WTC11 (cell line): ENCODE results near the gene NDRG4. TPM values are rescaled to one million over a fixed set of nuclear protein-coding genes. Genes with fewer than 3 reads are reported as not detected.

Experiments
- ATAC-seq: fragments of 200-7000 bp; cut with Tn5 transposase; 2 replicates; pipeline ENCODE4 v1.10.0; 2021; ENCODE audit warnings: mild to moderate bottlenecking, moderate library complexity
- CTCF ChIA-PET: fragments of 300-600 bp; sonication (Branson Sonifier 250); formaldehyde crosslinking; loops from one replicate; lab custom pipeline; 2021; ENCODE audit warnings: antibody characterized with exemption; lab: Charles Lee
- POLR2A ChIA-PET: fragments of 350-600 bp; sonication (Branson Sonifier 250); formaldehyde crosslinking; loops from one replicate; lab custom pipeline; 2021; ENCODE audit warnings: antibody characterized with exemption; lab: Charles Lee
- DNase-seq: peaks from one replicate; pipeline ENCODE4 v3.0.0; 2021; ENCODE audit warnings: low spot score
- H3K27ac Mint-ChIP-seq: 2 replicates; pipeline ENCODE4 v1.8.0; 2021; ENCODE audit warnings: mixed read lengths
- H3K27me3 Mint-ChIP-seq: 2 replicates; pipeline ENCODE4 v1.8.0; 2021; ENCODE audit warnings: low read depth, mild to moderate bottlenecking, moderate library complexity, mixed read lengths
- H3K36me3 Mint-ChIP-seq: 2 replicates; pipeline ENCODE4 v1.8.0; 2021; ENCODE audit warnings: mixed read lengths
- H3K4me1 Mint-ChIP-seq: 2 replicates; pipeline ENCODE4 v1.8.0; 2022; ENCODE audit warnings: mixed read lengths
- H3K4me3 Mint-ChIP-seq: 2 replicates; pipeline ENCODE4 v1.8.0; 2021; ENCODE audit warnings: mild to moderate bottlenecking, moderate library complexity, mixed read lengths
- H3K9me3 Mint-ChIP-seq: 2 replicates; pipeline ENCODE4 v1.8.0; 2021; ENCODE audit warnings: mixed read lengths
- AFF4 ChIP-seq: sonication (generic); formaldehyde crosslinking; IDR thresholded peaks from 2 replicates; pipeline ENCODE4 v1.8.1; 2023; ENCODE audit warnings: mild to moderate bottlenecking, missing genetic modification reagents, borderline replicate concordance
- ATF3 ChIP-seq: sonication (generic); formaldehyde crosslinking; conservative IDR thresholded peaks from 2 replicates; pipeline ENCODE4 v1.8.1; 2022; ENCODE audit warnings: mild to moderate bottlenecking, missing genetic modification reagents
- CBFB ChIP-seq: sonication (generic); formaldehyde crosslinking; IDR thresholded peaks from 2 replicates; pipeline ENCODE4 v1.8.1; 2022; ENCODE audit warnings: mild to moderate bottlenecking, low read depth, missing genetic modification reagents
- CTCF ChIP-seq: fragments of 200-600 bp; IDR thresholded peaks from 2 replicates; pipeline ENCODE4 v1.8.0; 2022; ENCODE audit warnings: antibody characterized with exemption
- E2F4 ChIP-seq: sonication (generic); formaldehyde crosslinking; IDR thresholded peaks from 2 replicates; pipeline ENCODE4 v1.8.1; 2022; ENCODE audit warnings: low read depth, mild to moderate bottlenecking, moderate library complexity, missing genetic modification reagents, borderline replicate concordance
- EMX1 ChIP-seq: fragments of 250-450 bp; sonication (Bioruptor Pico); IDR thresholded peaks from 2 replicates; pipeline ENCODE4 v1.8.0; 2021; ENCODE audit warnings: mild to moderate bottlenecking
- FOXJ3 ChIP-seq: sonication (generic); formaldehyde crosslinking; IDR thresholded peaks from 2 replicates; pipeline ENCODE4 v1.9.0; 2021; ENCODE audit warnings: missing genetic modification reagents, mild to moderate bottlenecking, borderline replicate concordance
- HMGXB4 ChIP-seq: sonication (generic); formaldehyde crosslinking; IDR thresholded peaks from 2 replicates; pipeline ENCODE4 v1.8.1; 2023; ENCODE audit warnings: mild to moderate bottlenecking, moderate library complexity, missing genetic modification reagents
- IRF2 ChIP-seq: sonication (generic); formaldehyde crosslinking; IDR thresholded peaks from 2 replicates; pipeline ENCODE4 v1.8.0; 2022; ENCODE audit warnings: low read depth, missing genetic modification reagents, borderline replicate concordance
- JUN ChIP-seq: sonication (generic); formaldehyde crosslinking; IDR thresholded peaks from 2 replicates; pipeline ENCODE4 v1.8.0; 2023; ENCODE audit warnings: mild to moderate bottlenecking, missing genetic modification reagents
- MXD4 ChIP-seq: fragments of 250-450 bp; sonication (Bioruptor Pico); IDR thresholded peaks from 2 replicates; pipeline ENCODE4 v1.8.0; 2021; ENCODE audit warnings: mild to moderate bottlenecking, moderate library complexity, borderline replicate concordance
- NFATC4 ChIP-seq: fragments of 250-450 bp; sonication (Bioruptor Pico); IDR thresholded peaks from 2 replicates; pipeline ENCODE4 v1.9.0; 2021; ENCODE audit warnings: mild to moderate bottlenecking
- NR2C2 ChIP-seq: sonication (generic); formaldehyde crosslinking; IDR thresholded peaks from 2 replicates; pipeline ENCODE4 v1.8.0; 2022; ENCODE audit warnings: mild to moderate bottlenecking, missing genetic modification reagents
- NR3C1 ChIP-seq: sonication (generic); formaldehyde crosslinking; conservative IDR thresholded peaks from 2 replicates; pipeline ENCODE4 v1.8.1; 2023; ENCODE audit warnings: low read depth, mild to moderate bottlenecking, missing genetic modification reagents
- PRDM15 ChIP-seq: sonication (generic); formaldehyde crosslinking; IDR thresholded peaks from 2 replicates; pipeline ENCODE4 v1.8.0; 2022; ENCODE audit warnings: missing genetic modification reagents
- PRRX2 ChIP-seq: fragments of 250-450 bp; sonication (Bioruptor Pico); IDR thresholded peaks from 2 replicates; pipeline ENCODE4 v1.8.0; 2021; ENCODE audit warnings: mild to moderate bottlenecking
- SP1 ChIP-seq: sonication (generic); formaldehyde crosslinking; conservative IDR thresholded peaks from 2 replicates; pipeline ENCODE4 v1.8.1; 2022; ENCODE audit warnings: missing genetic modification reagents
- TEAD4 ChIP-seq: sonication (generic); formaldehyde crosslinking; IDR thresholded peaks from 2 replicates; pipeline ENCODE4 v1.8.0; 2022; ENCODE audit warnings: mild to moderate bottlenecking, missing genetic modification reagents
- USF1 ChIP-seq: sonication (generic); formaldehyde crosslinking; IDR thresholded peaks from 2 replicates; pipeline ENCODE4 v1.8.0; 2022; ENCODE audit warnings: mild to moderate bottlenecking, missing genetic modification reagents
- ZNF121 ChIP-seq: sonication (generic); formaldehyde crosslinking; IDR thresholded peaks from 2 replicates; pipeline ENCODE4 v1.8.0; 2023; ENCODE audit warnings: missing genetic modification reagents
- ZNF138 ChIP-seq: sonication (generic); formaldehyde crosslinking; conservative IDR thresholded peaks from 2 replicates; pipeline ENCODE4 v1.8.1; 2022; ENCODE audit warnings: mild to moderate bottlenecking, moderate library complexity, missing genetic modification reagents
- ZNF232 ChIP-seq: sonication (generic); formaldehyde crosslinking; IDR thresholded peaks from 2 replicates; pipeline ENCODE4 v1.8.0; 2022; ENCODE audit warnings: mild to moderate bottlenecking, missing genetic modification reagents
- ZNF423 ChIP-seq: fragments of 250-450 bp; sonication (Bioruptor Pico); IDR thresholded peaks from 2 replicates; pipeline ENCODE4 v2.1.2; 2022; ENCODE audit warnings: mild to moderate bottlenecking, moderate library complexity
- ZSCAN18 ChIP-seq: fragments of 250-450 bp; sonication (Bioruptor Pico); IDR thresholded peaks from 2 replicates; pipeline ENCODE4 v2.1.2; 2022; ENCODE audit warnings: mild to moderate bottlenecking, moderate library complexity
- total RNA-seq: library from RNA; stranded (reverse); gene quantifications from 3 replicates; pipeline ENCODE4 v1.2.3, GENCODE V29; 2021

The NDRG4 gene
- total RNA-seq, 1 experiment from 2014 or later, result 20.5 TPM

GRCh38 chr16:58541711-58542110, 41.8 kb downstream of the NDRG4 start (continued):
- TF ChIP-seq HMGXB4 (CRISPR knock-in tag) (no peak), ZNF121 (CRISPR knock-in tag) (no peak), CBFB (CRISPR knock-in tag) (no peak), ATF3 (CRISPR knock-in tag) (no peak), TEAD4 (no peak), EMX1 (CRISPR knock-in tag) (no peak), CTCF (no peak), ZSCAN18 (CRISPR knock-in tag) (no peak), NR2C2 (no peak), MXD4 (no peak), FOXJ3 (CRISPR knock-in tag) (no peak), NFATC4 (no peak)

- Mint-ChIP-seq H3K4me1 (no peaks in the 10 kb centered on the region), H3K36me3 (peaks cover 92% of the 10 kb centered on the region), H3K27me3 (no peaks in the 10 kb centered on the region), H3K4me3 (no peak overlapping the region), H3K27ac (no peak overlapping the region), H3K9me3 (no peaks in the 10 kb centered on the region)
- DNase-seq (no peak), ATAC-seq (no peak)
- TF ChIP-seq ZNF232 (CRISPR knock-in tag) (no peak), SP1 (CRISPR knock-in tag) (no peak), E2F4 (no peak), NR3C1 (CRISPR knock-in tag) (no peak), JUN (no peak), IRF2 (no peak), AFF4 (CRISPR knock-in tag) (no peak), PRDM15 (CRISPR knock-in tag) (no peak), PRRX2 (CRISPR knock-in tag) (no peak), ZNF423 (CRISPR knock-in tag) (no peak), USF1 (CRISPR knock-in tag) (no peak), ZNF138 (no peak)
- ChIA-PET POLR2A (interaction anchor here (0.6 kb wide), 1 partner anchor 19 kb away, joined by 3 read pairs; no protein-coding TSS in a partner anchor), CTCF (no interaction called here)
Measured at GRCh38 chr16:58542291-58542690, 42.3 kb downstream of the NDRG4 start.
